ENCODE results near the gene EHMT2.

EHMT2 gene

GRCh38 chr6:31837369-31838113 lies 60.0 kb downstream of the EHMT2 start:
- no peak for DNase-seq

GRCh38 chr6:31836474-31837368 lies 60.8 kb downstream of the EHMT2 start:
- DNase-seq: no peak

- DNase-seq: no peak
Observed at GRCh38 chr6:31836047-31836473, 61.4 kb downstream of the EHMT2 start.

GRCh38 chr6:31834367-31835250 lies 62.9 kb downstream of the EHMT2 start:
- DNase-seq: peak; percentile 76 to 83

GRCh38 chr6:31831350-31832215 lies 65.9 kb downstream of the EHMT2 start:
- DNase-seq: no peak

- DNase-seq: no peak
Observed at GRCh38 chr6:31830886-31831335, 66.6 kb downstream of the EHMT2 start.
